Stimulated activated CD4-positive, alpha-beta T cell treated with anti-CD3 and anti-CD28 coated beads, Interleukin-2, amount 100 ng/mL, for 4 hours (primary cell): ENCODE measurements around the gene TLE5.
"Not testable (repeated sequence)": the region's sequence is repeated elsewhere in the genome, so short reads cannot be mapped to it uniquely, and the experiment has no call there.

Experiments used
- DNase-seq: peaks from one replicate; pipeline ENCODE4 v3.0.0-alpha.2; 2020; ENCODE audit warnings: low read depth

Gene TLE5

DNA sequence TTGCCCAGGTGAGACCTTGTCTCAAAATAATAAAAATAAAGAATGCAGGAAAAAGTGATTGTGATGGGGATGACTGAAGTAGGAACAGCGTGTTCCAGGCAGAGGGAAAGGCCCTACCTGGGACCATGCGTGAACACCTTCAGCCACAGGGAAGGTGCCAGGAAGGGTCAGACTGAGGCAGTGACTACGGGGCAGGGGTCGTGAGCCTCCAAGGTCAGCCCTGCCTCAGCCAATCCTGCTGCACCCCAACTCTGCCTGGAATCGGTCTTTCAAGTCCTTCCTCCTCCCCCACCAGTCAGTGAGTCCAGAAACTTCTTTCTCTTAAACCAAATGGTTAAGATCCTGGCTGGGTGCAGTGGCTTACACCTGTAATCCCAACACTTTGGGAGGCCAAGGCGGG is 17.1 kb downstream of the TLE5 start:
- DNase-seq = no peak

DNA sequence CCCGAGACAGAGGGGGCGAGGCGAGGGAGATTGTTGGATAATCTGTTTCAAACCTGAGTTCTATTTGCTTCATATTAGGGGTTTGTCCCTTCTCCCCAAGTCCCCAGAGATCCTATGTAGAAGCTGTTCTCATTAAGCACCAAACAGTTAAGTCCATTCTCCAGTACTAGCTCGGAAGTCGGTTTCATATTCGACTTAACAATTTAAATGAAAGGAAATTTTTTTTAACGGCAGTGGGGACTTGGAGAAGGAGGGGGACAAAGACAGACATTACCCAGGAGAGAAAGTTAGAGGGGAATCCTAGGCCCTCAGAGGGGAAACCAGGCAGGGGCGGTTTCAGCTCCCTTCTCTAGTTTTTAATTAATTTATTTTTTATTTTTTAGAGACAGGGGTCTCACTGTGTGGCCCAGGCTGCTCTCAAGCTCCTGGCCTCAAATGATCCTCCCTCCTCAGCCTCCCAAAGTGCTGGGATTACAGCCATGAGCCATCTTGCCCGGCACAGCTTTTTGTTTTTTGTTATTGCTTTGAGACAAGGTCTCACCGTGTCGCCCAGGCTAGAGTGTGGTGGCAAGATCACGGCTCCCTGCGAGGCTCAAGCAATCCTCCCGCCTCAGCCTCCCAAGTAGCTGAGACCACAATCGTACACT is 19.6 kb downstream of the TLE5 start:
- no peak for DNase-seq

DNA sequence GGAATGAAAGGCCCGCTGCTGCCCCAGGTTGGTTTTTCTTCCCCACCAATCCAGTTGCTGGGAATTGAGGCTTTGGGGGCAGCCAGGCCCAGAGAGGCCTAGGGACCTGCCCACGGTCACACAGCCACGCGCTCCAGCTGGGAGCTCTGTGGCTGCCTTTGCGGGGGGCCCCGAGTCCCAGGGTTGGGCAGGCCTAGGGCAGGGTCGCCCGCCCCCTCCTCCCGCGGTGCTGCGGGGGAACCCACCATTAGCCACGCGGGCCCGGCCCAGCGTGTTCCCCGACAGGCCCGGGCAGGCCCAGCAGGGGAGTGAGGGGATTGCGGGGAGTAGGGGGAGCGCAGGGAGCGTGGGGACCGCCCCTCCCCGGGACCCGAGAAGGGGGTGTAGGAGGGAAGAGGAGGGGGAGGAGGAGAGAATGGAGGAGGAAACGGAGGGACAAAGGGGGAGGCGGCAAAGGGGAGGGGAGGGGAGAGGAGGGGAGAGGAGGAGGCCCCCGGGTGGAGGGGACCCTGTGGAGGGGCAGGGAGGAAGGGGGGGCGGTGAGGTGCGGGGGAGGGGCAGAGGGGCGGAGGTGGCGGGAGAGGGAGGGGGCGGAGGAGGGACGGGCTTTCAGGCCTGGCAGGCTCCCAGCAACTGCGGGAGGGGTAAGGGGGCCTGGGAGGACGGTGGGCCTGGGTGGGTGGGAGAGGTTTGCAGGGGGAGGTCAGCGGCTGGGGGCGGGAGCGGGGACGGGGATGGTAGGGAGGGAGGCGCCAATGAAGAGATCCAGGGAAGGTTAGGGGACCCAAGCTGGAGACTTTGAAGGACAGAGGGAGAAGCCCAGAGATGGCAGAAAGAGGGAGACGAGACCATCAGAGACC is 20.3 kb downstream of the TLE5 start:
- DNase-seq = no peak

DNA sequence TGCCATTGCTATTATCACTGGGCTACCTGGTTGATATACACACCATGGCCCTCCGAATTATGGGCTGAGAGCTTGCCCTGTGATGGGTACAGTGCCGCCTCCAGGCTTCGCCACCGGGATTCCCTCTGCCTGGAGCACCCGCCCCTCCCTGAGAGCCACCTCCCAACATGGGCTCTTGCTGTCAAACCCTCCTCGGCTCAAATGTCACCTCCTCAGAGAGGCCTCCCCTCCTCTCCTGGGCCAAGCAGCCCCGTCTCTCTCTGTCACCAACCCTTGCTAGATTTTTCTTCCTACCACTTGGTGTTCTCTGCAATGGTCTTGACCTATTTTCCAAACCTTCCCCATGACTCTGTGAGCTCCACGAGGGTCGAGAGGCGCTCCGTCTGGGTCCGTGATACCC is 21.0 kb downstream of the TLE5 start:
- DNase-seq = no peak

DNA sequence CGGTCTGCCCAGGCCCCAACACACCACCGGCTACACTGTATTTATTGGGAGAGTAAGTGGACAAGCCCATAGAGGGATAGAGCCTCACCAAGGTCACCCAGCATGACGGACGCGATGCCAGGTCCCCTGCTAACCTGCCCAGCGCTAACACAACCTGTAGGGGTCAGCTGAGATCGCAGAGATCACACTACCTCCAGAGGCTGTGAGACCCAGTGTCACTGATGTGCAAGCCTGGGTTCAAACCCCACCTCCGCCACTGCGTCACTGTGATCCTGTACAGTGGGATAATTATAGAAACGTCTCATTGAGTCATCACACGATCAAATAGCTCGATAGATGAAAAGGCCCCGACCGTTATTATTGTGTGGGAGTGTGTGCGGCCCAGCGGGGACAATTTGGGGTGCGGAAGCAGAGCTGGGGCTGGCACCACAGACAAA is 22.6 kb downstream of the TLE5 start:
- DNase-seq = no peak

DNA sequence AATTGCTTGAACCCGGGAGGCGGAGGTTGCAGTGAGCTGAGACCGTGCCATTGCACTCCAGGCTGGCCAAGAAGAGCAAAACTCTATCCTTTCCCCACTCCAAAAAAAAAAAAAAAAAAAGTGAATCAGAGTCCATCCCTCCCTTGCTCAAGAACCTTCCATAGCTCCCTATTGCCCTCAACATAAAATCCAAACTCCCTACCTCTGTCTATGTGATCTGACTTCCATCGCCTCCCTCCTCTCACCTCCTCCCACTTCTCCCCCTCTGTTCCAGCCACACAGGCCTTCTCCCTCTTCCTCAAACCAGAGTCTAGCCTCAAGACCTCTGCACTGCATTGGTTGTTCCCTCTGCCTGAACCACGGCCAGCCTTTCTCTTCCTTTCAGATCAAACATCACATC is 23.2 kb downstream of the TLE5 start:
- DNase-seq = no peak

DNA sequence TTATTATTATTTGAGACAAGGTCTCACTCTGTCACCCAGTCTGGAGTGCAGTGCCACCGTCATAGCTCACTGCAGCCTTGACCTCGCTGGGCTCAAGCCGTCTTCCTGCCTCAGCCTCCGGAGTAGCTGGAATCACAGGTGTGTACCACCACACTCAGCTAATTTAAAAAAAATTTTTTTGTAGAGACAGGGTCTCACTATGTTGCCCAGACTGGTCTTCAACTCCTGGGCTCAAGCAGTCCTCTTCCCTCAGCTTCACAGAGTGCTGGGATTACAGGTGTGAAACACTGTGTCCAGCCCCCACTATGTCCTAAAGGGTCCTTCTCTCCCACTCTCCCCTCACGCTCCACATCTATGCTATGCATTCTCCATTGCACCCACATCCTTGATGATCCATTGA is 24.1 kb downstream of the TLE5 start:
- no peak for DNase-seq

DNA sequence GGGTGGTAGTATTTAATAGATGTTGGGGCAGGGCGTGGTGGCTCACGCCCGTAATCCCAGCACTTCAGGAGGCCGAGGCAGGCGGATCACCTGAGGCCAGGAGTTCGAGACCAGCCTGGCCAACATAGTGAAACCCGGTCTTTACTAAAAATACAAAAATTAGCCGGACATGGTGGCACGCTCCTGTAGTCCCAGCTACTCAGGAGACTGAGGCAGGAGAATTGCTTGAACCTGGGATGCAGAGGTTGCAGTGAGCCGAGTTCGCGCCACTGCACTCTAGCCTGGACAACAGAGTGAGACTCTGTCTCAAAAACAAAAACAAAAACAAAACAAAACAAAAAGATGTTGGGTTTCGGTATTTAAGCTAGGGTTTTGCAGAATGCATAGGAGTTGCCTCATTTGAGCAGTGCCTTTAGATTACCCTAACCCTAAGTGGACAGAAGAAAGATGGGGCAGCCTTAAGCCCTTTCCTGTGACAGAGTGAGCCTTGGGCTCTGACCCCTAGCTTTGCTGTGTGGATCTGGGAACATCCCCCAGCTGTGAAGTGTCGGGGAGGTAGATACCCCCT is 25.2 kb downstream of the TLE5 start:
- DNase-seq = not testable (repeated sequence)

DNA sequence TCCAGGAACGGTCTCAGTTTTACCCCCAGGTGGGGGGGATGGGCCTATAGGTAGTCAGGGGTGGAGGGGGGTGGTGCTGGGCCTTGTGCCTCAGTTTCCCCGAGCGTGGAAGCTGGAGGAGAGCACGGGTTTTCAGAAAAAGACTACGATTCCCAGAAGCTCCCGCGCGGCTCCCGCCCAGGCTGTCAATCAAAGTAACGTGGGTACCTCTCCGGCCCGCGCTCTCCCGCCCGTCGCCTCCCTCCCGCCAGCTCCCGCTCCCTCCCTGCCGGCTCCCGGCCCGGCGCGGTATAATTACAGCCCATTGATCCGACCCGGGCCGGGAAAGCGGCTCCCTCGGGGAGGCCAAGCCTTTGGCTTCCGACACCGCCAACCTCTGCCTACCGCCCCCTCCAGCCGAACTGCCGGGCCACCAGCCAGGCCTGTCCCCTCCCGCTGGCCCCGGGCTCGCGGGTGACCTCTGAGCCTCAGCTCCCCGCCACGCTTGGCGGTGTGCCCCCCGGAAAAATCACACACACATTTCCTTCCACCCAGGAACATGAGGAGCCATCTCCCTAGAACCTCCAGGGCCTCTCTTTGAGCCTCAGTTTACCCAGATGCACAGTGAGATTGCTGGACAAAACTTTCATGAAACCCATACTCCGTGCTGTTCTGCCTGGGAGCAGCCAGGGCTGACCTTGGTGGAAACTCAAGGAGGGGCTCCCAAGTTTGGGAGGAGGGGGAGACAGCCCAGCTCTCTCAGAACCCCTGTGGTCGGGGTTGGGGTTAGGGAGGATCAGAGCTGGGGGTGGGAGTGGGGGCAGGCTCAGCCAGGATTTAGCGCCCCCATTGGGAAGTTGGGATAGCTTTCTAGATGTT is 25.9 kb downstream of the TLE5 start:
- peak; percentile 63 for DNase-seq

DNA sequence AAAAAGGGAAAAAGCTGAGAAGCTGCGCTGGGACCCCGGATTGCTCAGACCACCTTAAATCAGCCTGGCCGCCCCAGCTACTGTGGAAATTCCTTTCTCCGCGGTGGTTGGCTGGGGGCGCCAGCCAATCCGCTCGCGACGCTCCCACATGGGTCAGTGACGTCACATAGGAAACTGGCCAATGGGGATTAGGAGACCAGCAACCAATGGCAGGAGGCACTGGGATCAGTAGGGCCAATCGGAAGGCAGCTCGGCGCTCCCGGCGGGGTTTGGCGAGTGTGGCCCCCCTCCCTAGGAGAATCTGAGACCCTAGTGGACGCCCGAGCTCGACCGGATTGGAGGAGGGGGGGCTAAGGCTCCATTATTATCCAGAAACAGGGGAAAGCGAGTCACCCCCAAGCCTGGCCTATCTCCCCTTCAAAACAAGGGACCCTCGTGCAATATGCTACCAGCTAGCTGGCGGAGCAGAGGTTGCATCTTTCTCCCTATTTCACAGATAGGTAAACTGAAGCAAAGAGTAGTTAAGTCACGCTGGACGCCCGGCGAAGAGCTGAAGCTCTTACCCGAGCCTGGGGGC is 26.7 kb downstream of the TLE5 start:
- DNase-seq = peak; percentile 94

DNA sequence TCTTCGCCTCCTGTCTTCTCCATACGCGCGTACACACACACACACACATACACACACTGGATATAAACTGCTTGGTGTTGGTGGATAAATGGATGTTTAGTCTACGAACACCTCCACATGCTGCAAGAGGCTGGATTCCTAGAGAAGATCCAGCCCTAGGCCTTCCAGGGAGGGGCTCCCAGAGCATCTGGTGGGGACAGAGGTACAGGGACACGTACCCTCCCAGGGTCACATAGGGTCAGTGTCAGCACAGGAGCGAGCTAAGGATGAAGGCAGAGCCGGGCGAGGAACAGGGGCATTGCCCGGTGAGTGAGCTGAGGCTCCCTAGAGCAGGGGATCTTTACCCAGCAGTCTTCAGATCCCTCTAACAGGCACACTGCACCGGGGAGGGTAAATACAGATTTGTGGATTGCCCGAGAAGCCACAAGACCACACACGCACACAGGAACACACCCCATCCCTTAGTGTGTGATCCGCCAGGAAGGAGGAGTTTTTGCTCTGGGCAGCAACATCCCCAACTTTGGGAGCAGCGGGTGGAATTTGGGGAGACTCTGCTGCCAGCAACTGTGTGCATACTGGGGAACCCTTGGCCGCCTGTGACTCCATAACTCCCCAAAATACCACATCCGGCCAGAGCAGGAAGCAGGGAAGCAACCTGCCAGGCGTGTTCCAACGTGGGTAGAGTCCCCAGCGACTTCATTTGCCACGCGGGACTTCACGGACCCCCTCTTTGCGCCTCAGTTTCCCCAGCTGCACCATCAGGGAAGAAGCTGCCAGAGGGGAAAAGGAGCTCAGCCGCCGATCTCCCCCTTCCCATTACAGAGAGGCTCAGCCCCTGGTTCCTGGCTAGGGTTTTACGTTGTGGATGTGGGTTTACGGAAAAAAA is 27.4 kb downstream of the TLE5 start:
- no peak for DNase-seq

DNA sequence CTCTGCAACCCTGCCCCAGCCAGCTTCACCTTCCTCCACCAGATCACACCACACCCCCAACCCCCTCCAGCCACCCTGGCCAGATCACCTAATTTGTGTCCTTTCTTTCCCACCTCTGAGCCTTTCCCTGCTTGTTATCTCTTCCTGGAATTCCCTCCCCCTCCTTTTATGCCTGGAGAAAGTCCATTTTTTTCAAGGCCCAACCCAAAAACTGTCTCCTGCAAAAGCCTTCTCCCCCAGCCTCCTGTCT is 28.0 kb downstream of the TLE5 start:
- DNase-seq = no peak

DNA sequence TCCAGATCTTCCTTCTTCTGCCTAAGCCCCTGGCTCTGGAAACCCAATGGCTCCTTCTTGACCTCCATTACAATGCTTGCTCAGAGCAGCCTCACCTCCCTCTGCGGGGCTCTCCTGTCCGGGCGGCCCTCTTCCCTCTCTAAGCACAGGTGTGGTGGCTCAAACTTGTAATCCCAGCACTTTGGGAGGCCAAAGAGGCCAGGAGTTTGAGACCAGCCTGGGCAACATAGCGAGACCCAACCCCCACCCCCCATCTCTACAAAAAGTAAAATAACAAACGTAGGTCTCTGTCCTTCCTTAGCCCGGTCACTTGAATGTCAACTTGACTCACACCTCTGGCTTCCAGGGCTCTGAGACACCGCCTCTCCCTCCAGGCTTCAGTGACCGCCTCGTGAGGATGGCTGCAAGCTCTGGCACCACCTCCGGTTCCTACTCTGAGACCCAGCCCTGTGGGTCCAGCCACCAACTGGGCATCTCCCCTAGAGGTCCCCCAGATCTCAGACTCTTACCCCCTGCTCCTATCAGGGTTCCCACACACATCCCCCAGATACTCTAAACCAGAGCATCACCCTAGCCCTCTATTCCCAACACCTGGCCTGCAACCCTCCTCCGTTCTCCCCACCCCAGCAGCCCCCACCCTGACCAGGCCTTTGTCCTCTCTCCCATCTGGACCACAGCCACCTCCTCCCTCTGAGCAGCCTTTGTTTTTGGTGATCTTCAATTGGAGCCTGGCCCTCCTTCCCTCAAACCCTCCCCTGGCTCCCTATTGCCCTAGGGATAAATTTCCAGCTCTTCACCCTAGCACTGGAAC is 28.5 kb downstream of the TLE5 start:
- DNase-seq = no peak

DNA sequence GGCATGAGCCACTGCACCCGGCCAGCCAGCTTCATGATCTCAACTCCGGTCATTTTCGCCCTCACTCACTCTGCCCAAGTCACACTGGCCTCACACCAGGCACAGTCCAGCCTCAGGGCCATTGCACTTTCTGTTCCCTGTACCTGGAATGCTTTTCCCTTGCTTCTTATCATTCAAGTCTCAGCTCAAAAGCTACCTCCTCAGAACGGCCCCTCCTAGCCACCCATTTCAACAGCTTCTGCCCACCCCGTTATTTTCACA is 30.8 kb downstream of the TLE5 start:
- no peak for DNase-seq

DNA sequence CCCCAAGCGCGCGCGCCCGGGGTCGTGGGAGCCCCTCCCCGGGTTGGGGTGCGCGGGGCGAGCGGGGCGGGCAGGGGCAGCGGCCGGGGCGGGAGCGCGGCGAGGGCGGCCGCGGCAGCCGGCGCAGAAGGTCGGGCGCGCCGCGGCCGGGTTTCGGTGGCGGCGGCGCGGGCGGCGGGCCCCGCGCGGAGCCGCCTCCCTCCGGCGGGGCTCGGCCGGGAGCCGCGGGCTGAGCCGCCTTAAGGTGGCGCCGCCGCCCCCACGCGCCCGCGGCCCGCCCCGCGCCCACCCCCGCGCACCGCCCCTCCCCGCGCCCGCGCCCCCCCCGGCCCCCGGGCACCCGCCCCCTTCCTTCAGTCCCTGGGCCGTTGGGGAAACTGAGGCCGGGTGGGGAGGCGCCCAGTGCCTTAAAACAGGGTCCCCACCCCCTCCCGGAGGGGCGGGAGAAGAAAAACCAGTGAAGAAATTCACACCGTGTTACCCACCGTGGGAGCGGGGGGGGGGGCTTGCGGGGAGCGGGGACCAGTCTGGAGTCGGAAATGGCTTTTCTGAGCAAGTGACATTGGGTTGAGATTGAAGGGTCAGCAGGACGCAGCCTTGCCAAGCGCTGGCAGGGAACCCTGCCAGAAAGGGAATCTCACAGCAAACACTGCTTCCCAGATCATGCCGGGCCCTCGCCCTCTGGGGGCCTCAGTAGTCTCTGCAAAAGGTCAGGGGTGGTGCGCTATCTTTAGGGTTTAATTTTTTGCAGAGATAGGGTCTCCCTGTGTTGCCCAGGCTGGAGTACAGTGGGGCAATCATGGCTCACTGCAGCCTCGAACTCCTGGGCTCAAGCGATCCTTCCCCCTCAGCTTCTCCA is 33.0 kb downstream of the TLE5 start, which contains the start of gene TLE2:
TSS of gene TLE2 (minus strand) at position 216 of the 859 bp plus-strand sequence. CDS start 376 bp downstream, outside the sequence.
- DNase-seq = no peak

DNA sequence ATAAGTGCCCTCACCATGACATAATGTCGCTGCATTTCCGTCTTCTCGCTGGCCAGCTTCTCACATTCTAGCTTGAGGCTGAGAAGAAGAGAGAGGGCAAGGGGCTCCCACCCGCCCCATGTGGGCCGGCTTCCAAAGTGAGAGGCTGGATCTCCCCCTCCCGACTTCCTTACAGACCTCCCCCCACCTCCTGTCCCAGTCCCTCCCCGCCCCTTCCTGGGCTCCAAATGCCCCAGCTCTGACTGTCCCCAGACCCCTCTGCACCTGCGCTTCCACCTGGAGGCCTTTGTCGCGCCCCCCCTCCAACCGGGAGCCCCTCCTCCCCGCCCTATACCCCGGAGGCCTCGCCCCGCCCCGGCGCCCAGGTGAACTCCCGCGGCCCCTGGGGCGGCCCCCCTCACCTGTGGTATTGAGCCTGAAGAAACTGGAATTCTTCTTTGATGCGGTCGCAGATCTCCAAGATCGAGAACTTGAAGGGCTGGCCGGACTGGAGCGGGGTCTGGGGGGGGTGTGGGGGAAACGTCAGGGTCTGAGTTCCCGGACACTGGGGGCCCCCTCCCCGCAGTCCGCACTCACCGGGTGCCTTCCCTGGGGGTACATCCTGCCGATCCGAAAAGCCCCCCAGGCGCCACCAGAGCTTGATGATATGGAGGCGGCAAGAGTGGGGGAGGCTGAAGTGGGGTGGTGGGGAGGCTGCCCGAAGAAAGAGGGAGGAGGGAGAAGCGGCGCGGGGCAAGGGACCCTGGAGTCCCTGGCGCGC is 33.8 kb downstream of the TLE5 start:
- DNase-seq = no peak

DNA sequence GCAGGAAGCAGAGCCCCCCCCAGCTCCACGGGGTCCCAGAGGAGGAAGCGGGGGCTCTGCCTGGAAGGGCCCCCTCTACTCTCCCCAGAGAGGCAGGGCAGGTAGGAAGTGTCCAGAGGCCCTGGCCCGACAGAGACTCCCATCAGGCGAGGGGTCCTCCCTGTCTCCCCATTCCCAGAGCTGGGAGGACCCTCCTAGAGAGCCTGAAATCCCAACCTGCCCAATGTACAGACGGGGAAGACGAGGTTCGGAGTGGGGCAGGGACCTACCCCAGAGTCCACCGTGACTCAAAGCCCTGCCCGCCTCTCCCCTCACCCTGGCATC is 34.4 kb downstream of the TLE5 start:
- no peak for DNase-seq

DNA sequence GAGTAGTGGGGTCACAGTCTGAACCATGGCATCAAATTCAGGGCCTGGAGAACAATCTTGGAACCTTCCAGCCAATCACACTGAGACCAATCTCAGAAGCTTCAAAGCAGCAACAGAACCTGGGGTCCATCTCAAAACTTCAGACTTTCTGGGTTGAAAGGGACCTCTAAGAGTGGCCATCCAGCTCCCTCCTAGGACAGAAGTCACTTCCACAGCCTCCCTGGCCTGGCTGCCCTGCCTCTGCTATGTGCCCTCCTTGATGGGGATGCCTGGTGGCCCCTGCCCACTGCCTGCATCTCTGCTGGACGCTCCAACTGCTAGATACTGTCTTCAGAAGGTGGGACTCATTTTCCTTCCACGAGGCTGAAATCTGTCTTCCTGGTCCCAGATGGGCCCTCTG is 35.0 kb downstream of the TLE5 start:
- DNase-seq = no peak

DNA sequence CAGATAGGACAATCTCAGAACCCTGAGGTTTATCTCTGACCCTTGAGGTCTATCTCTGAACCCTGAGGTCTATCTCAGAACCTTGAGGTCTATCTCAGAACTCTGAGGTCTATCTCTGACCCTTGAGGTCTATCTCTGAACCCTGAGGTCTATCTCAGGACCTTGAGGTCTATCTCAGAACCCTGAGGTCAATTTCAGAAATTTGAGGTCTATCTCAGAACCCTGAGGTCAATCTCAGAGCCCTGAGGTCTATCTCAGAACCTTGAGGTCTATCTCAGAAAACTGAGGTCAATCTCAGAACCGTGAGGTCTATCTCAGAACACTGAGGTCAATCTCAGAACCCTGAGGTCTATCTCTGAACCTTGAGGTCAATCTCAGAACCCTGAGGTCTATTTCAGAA is 35.5 kb downstream of the TLE5 start:
- DNase-seq = no peak
